ENCODE data around the gene CDYL. TPM values are rescaled to one million over a fixed set of nuclear protein-coding genes. Genes with fewer than 3 reads are reported as not detected.

CDYL gene
- total RNA-seq, 4 donors from 2014 or later = 41.9 to 52.3 (median 45.7) TPM

DNA sequence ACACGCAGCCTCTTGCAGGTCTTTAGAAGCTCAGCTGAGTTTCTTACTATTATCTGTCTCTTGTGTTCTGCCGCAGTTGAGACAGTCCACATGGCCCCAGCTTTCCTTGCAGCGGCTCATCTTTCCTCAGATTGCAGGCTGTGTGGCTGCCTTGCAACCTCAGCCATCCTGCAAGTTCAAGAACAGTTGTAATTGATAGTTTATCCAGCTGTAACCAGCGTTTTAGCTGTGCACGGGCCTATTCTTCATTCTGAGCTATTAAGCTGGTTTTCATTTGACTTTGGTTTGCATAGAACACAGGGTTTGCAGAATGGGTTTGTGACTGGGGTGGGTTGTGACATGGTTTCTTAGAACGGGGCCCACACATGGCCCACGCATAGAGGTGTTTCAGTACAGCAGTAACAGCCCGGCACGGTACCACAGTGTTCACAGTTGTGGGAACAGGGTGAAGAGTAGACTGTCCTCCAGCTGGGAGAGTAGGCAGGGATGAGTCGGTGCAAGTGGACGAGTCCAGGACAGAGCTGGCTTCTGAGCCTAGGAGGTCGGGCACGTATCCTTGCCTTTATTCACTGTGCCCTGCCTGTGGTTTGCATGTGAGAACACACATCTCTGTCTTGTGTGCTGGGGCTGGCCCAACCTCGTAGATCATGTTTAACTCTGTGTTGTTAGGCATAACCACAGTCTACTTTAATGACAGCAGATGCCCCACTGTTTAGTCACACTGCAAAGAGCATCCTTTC, 138.4 kb downstream of the CDYL start:
- TF ChIP-seq, protein P1, sequence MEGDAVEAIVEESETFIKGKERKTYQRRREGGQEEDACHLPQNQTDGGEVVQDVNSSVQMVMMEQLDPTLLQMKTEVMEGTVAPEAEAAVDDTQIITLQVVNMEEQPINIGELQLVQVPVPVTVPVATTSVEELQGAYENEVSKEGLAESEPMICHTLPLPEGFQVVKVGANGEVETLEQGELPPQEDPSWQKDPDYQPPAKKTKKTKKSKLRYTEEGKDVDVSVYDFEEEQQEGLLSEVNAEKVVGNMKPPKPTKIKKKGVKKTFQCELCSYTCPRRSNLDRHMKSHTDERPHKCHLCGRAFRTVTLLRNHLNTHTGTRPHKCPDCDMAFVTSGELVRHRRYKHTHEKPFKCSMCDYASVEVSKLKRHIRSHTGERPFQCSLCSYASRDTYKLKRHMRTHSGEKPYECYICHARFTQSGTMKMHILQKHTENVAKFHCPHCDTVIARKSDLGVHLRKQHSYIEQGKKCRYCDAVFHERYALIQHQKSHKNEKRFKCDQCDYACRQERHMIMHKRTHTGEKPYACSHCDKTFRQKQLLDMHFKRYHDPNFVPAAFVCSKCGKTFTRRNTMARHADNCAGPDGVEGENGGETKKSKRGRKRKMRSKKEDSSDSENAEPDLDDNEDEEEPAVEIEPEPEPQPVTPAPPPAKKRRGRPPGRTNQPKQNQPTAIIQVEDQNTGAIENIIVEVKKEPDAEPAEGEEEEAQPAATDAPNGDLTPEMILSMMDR (IDR thresholded peaks at IDR 0.05) = no peak
- TF ChIP-seq POLR2A (IDR thresholded peaks at IDR 0.05; ENCODE audit: low read depth) (no peak), EP300 (IDR thresholded peaks at IDR 0.05) (no peak), POLR2AphosphoS5 (IDR thresholded peaks at IDR 0.05) (no peak)
- Histone ChIP-seq H3K36me3 (peaks cover 0 to 2% (median 0%) of the 10 kb centered on the region in 4 donors), H3K27me3 (no peaks in the 10 kb centered on the region), H3K4me3 (no peak overlapping the region), H3K4me1 (peaks cover 9 to 39% (median 30%) of the 10 kb centered on the region in 4 donors), H3K27ac (replicated peaks in 1 of 4) (peak overlapping the region in 1 of 4 donors; percentile 42), H3K9me3 (no peaks in the 10 kb centered on the region)
- intact Hi-C loops (cut with DNase I) = no loop called here
- DNase-seq (ENCODE audit: extremely low spot score) = no peak
- 47% methylated on average over 13 of the region's 14 CpGs for WGBS

DNA sequence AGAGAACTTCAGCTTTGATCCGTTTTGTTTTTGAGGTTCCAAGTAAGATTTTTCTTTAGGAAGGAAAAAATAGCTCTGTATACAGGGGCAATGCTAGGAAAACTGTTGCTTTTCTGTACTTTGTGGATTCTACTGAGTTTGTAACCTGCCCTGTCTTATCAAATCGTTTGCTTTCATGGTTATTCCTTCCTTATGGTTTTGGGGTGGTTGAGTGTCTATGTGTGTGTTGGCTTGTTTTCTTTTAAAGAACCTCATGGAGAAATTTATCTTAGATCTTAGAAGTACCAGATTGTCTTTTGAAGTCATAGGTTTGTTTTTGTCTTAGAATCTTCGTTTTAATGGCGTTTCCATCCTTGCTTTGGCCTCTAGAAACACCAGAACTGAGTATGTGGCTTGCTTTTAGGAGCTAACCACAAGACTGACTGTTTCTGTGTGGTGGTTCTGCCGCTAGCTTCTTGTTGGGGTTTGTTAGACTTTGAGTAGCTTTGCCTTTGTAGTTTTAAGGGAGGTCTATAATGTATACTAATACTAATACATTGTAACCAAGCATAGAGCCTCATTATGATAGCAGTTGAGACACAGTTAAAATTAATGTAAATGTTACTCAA, 140.9 kb downstream of the CDYL start:
- no peaks in the 10 kb centered on the region for H3K9me3 ChIP-seq
- intact Hi-C loops (cut with DNase I) = no loop called here
- DNase-seq (ENCODE audit: extremely low spot score) = no peak
- no peaks in the 10 kb centered on the region for H3K27me3 ChIP-seq
- H3K4me3 ChIP-seq = no peak overlapping the region
- WGBS = 57% methylated on average over 5 of the region's 5 CpGs
- no peak overlapping the region for H3K27ac ChIP-seq (replicated peaks in 1 of 4)
- no peaks in the 10 kb centered on the region for H3K36me3 ChIP-seq
- TF ChIP-seq EP300 (IDR thresholded peaks at IDR 0.05) (no peak), POLR2AphosphoS5 (IDR thresholded peaks at IDR 0.05) (no peak), POLR2A (IDR thresholded peaks at IDR 0.05; ENCODE audit: low read depth) (no peak)
- TF ChIP-seq, protein P1 (IDR thresholded peaks at IDR 0.05) = no peak
- peaks cover 9 to 38% (median 33%) of the 10 kb centered on the region in 4 donors for H3K4me1 ChIP-seq

DNA sequence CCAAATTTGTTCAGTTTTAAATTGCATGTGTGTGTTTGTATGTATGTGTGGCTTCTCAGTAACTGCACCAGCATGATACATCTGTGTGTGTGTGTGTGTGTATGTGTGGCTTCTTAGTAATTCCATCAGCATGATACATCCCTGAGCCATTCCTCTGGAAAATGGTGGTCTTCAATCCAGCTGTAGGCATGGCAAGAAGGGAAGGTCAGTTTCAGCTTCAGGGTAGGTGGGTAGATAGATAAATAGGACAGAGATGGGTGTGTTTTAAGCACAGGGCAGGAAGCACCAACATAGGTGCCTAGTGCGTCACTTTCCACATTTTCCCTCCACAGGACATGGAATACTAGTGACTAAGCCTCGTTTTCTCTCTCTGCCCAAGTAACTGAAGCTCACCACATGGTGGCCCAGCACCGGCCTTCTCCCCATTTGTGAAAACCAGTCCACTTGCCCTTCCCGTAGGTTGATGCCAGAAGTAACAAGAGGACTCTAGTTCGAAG, 144.8 kb downstream of the CDYL start:
- Histone ChIP-seq H3K27ac (replicated peaks in 1 of 4) (no peak overlapping the region), H3K4me3 (no peak overlapping the region), H3K27me3 (no peaks in the 10 kb centered on the region), H3K36me3 (no peaks in the 10 kb centered on the region), H3K9me3 (no peaks in the 10 kb centered on the region), H3K4me1 (peaks cover 0 to 11% (median 5%) of the 10 kb centered on the region in 4 donors)
- intact Hi-C loops (cut with DNase I) = no loop called here
- WGBS = 93% methylated on average over 5 of the region's 5 CpGs
- TF ChIP-seq POLR2AphosphoS5 (IDR thresholded peaks at IDR 0.05) = no peak
- TF ChIP-seq, protein P1 (IDR thresholded peaks at IDR 0.05) = no peak
- no peak for TF ChIP-seq POLR2A (IDR thresholded peaks at IDR 0.05; ENCODE audit: low read depth)
- TF ChIP-seq EP300 (IDR thresholded peaks at IDR 0.05) = no peak
- DNase-seq (ENCODE audit: extremely low spot score) = no peak

DNA sequence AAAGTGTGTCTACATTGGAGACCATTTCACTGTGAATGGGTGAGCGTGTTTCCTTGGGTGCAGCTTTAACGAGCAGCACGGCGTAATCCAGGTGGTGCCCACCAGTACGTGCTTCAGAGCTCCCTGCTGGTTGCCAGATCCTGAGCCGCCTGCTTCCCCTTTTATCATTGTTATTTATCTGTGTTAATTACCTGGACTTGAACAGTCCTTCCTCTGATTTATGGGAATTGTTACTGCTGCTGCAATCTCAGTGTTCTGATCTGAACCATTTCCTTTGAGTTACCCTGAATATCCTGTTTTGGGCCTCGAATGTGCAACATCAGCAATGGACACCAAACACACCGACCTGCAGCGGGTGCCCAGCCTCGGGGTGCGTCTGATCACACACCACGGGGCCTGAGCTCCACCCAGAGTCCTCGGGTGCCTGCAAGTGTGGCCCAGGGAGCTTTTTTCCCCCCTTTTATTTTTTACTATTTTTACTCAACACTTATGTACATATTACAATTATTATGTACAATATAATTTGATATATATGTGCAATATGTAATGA, 146.4 kb downstream of the CDYL start:
- Histone ChIP-seq H3K36me3 (no peaks in the 10 kb centered on the region), H3K4me3 (no peak overlapping the region), H3K27ac (replicated peaks in 1 of 4) (no peak overlapping the region), H3K27me3 (no peaks in the 10 kb centered on the region), H3K9me3 (no peaks in the 10 kb centered on the region), H3K4me1 (peaks cover 0 to 10% (median 5%) of the 10 kb centered on the region in 4 donors)
- 93% methylated on average over 13 of the region's 13 CpGs for WGBS
- TF ChIP-seq POLR2A (IDR thresholded peaks at IDR 0.05; ENCODE audit: low read depth) = no peak
- no peak for TF ChIP-seq EP300 (IDR thresholded peaks at IDR 0.05)
- TF ChIP-seq, protein P1 (IDR thresholded peaks at IDR 0.05) = no peak
- peak in 1 of 2 donors; percentile 22 for TF ChIP-seq POLR2AphosphoS5 (IDR thresholded peaks at IDR 0.05)
- intact Hi-C loops (cut with DNase I) = no loop called here
- no peak for DNase-seq (ENCODE audit: extremely low spot score)
